Measurements from ENCODE around the gene TIMM10B. TPM values are rescaled to one million over a fixed set of nuclear protein-coding genes. Genes with fewer than 3 reads are reported as not detected.

TIMM10B gene
- total RNA-seq, 4 donors from 2014 or later: 37.3 to 69.0 (median 47.0) TPM

DNA sequence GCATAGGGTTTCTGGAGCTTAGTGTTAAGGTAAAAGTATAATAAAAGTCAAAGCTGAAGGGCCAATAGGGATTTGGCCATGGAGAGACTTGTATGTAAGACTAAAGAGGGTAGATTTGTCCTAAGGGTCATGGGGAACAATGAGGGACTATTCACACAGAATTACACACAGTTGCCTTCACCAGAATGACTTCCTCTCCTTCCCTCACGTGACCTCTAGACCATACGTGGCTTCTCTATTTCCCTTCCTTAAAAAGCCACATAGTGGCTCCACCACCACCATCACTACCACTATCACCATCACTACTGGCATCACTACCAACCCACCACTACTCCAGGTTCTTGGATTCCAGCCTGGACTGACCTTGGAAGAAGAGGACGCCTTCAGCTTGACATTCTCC is 43.3 kb upstream of the TIMM10B start:
- no peaks in the 10 kb centered on the region for H3K27me3 ChIP-seq
- H3K27ac ChIP-seq: no peak overlapping the region
- no peak for ATAC-seq
- no peak overlapping the region for H3K4me3 ChIP-seq
- no peaks in the 10 kb centered on the region for H3K4me1 ChIP-seq
- TF ChIP-seq EP300 (IDR thresholded peaks at IDR 0.05) (no peak), POLR2AphosphoS5 (IDR thresholded peaks at IDR 0.05) (no peak), POLR2A (IDR thresholded peaks at IDR 0.05) (no peak)
- TF ChIP-seq, protein P1, sequence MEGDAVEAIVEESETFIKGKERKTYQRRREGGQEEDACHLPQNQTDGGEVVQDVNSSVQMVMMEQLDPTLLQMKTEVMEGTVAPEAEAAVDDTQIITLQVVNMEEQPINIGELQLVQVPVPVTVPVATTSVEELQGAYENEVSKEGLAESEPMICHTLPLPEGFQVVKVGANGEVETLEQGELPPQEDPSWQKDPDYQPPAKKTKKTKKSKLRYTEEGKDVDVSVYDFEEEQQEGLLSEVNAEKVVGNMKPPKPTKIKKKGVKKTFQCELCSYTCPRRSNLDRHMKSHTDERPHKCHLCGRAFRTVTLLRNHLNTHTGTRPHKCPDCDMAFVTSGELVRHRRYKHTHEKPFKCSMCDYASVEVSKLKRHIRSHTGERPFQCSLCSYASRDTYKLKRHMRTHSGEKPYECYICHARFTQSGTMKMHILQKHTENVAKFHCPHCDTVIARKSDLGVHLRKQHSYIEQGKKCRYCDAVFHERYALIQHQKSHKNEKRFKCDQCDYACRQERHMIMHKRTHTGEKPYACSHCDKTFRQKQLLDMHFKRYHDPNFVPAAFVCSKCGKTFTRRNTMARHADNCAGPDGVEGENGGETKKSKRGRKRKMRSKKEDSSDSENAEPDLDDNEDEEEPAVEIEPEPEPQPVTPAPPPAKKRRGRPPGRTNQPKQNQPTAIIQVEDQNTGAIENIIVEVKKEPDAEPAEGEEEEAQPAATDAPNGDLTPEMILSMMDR (IDR thresholded peaks at IDR 0.05): no peak
- 57 to 81% methylated on average over 3 of the region's 3 CpGs for WGBS, 2 donors (ENCODE audit: low coverage in 1 of 2)
- no peaks in the 10 kb centered on the region for H3K9me3 ChIP-seq
- H3K36me3 ChIP-seq: no peaks in the 10 kb centered on the region

DNA sequence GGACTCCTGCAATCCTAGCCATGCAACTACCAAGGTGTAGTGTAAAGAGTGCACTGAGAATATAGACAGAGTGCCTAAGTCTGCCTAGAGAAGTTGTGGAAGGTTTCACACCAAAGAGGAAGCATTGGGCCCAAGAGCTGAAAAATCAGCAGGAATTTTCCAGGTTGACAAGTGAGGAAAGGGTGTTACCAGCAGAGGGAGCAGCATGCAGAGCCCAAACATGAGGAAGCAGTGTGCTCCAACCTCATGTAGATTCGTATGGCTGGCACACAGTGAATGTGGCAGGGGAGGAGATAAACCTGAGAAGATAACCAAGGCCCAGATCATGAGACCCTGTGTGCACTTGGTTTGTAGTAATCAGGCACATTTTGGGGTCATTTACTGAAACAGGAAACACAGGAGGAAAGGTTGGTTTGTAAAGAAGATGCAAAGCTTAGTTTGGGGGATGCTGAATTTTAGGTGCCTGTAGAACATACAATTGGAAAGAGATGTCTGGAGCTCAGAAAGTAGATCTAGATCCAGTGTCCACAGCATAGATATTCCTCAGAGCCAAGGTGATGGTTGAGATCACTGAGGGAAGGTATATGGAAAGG is 42.2 kb upstream of the TIMM10B start:
- 0 to 11% methylated on average over 1 of the region's 1 CpG for WGBS, 2 donors (ENCODE audit: low coverage in 1 of 2)
- H3K9me3 ChIP-seq: no peaks in the 10 kb centered on the region
- TF ChIP-seq, protein P1 (IDR thresholded peaks at IDR 0.05): peak; percentile 31 to 71 (median 51)
- TF ChIP-seq EP300 (IDR thresholded peaks at IDR 0.05): no peak
- peak; percentile 45 for ATAC-seq
- H3K4me1 ChIP-seq: no peaks in the 10 kb centered on the region
- H3K36me3 ChIP-seq: no peaks in the 10 kb centered on the region
- H3K4me3 ChIP-seq: no peak overlapping the region
- H3K27ac ChIP-seq: no peak overlapping the region
- H3K27me3 ChIP-seq: no peaks in the 10 kb centered on the region

DNA sequence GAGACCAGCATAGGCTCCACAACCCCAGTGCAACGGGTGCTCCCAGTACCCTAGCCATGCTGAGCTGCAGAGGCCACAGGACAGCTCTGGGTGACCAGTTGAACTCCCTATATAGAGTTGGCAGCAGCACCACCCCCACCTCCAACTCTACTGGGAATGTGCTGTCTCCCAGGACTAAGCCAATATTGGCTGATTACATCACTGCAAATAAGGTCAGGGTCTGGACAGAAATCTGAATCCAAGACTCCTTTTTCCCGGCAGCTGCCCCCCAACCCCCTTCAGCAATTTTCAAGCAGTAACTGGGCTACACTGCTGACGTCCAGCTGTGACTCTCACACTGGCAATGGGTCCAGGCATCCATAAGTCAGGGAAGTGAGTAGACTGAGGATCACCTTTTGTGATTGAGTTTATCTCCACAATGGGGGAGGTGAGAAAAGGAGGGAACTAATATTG is 40.4 kb upstream of the TIMM10B start, which contains the start of gene HPX:
Gene HPX (minus strand): TSS at position 82 of the 453 bp plus-strand sequence. CDS start 24 bp downstream, at position 58.
- WGBS, 2 donors (ENCODE audit: low coverage in 1 of 2): 72% methylated on average over 2 of the region's 3 CpGs; no CpG with 5 or more reads in 1 of the 2 donors
- no peak within 1 kb of the TSS for H3K27ac ChIP-seq
- ATAC-seq: no peak
- no peaks in the 10 kb centered on the region for H3K27me3 ChIP-seq
- H3K36me3 ChIP-seq: no peaks in the 10 kb centered on the region
- TF ChIP-seq EP300 (IDR thresholded peaks at IDR 0.05) (no peak), POLR2AphosphoS5 (IDR thresholded peaks at IDR 0.05) (no peak), POLR2A (IDR thresholded peaks at IDR 0.05) (no peak)
- TF ChIP-seq, protein P1 (IDR thresholded peaks at IDR 0.05): no peak
- no peaks in the 10 kb centered on the region for H3K4me1 ChIP-seq
- H3K4me3 ChIP-seq: no peak within 1 kb of the TSS
- no peaks in the 10 kb centered on the region for H3K9me3 ChIP-seq

DNA sequence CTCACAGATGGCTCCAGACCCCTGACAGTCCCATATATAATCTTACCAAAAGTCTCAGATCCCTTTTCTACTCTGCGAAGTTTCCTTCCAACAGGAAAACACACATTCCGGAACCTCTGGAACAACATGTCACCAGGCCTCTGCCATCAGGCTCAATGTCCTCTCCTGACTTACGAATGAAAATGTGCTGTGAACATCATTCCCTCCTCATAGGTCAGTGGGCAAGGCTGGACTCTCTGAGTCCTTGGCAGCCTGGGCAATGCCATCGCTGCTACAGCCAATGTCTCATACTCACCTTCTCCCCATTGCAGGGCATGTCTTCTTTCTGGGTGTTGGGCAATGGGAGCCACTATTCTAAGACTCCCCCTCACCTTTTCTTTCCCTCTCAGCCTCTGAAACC is 38.9 kb upstream of the TIMM10B start:
- ATAC-seq: no peak
- no peaks in the 10 kb centered on the region for H3K4me1 ChIP-seq
- H3K9me3 ChIP-seq: no peaks in the 10 kb centered on the region
- 85 to 89% methylated on average over 2 to 4 of the region's 4 CpGs for WGBS, 2 donors (ENCODE audit: low coverage in 1 of 2)
- H3K4me3 ChIP-seq: no peak overlapping the region
- no peak overlapping the region for H3K27ac ChIP-seq
- H3K36me3 ChIP-seq: peaks cover 0 to 2% of the 10 kb centered on the region in 2 donors
- H3K27me3 ChIP-seq: no peaks in the 10 kb centered on the region
- TF ChIP-seq POLR2A (IDR thresholded peaks at IDR 0.05) (no peak), POLR2AphosphoS5 (IDR thresholded peaks at IDR 0.05) (no peak), EP300 (IDR thresholded peaks at IDR 0.05) (no peak)
- TF ChIP-seq, protein P1 (IDR thresholded peaks at IDR 0.05): no peak

Measured in gastroesophageal sphincter (tissue), 4 donors.